ENCODE measurements around the gene FAM107B.

Gene FAM107B

DNA sequence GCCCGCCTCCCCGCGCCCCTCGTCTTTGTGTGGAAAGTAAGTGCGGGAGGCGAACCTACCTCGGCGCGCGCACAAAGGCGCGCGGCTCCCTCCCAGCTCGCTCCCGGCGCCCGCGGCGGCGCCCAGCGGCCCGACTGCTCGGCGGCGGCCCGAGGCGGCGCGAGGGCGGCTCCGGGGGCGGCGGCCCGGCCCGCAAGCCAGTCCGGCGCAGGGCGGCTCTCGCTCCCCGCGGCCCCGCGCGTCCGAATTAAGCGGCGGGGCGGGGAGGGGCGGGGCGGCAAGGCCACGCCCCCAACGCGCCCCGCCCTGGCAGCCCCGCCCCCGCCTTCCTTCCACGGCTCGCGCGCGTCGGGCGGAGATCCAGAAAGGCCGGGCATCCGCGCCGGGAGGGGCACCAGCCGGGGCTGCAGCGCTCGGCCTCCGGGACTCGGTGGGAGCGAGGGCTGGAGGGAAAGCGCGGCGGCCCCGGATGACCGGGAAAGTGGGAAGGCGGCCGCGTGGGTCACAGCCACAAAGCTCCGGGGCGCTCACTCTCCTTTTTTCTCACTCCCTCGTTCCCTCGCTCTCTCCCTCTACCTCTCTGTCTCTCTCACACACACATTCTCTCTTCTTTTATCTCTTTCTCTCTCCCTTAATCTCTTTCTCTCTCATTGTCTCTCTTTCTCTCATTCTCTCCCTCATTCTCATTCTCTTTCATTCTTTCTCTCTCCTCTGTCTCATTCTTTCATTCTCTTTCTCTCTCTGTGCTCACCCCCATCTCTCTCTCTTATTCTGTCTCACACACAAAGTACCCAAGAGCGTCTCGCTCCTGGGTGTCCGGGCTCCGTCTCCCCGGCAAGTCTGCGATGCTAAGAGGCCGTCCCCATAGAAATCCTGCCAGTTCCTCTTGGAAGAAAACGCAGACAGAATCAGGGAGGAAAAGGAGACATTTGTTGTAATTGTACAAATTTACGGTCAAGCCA, 170.2 kb downstream of the FAM107B start:
- Histone ChIP-seq H3K9ac (ENCODE audit: low read length) (peak overlapping the region; percentile 83), H3K4me1 (ENCODE audit: control insufficient read depth, insufficient read depth, low read length) (peaks cover 26% of the 10 kb centered on the region), H3K36me3 (ENCODE audit: control insufficient read depth, insufficient read depth, low read length, severe bottlenecking) (no peaks in the 10 kb centered on the region), H3K27me3 (replicated peaks; ENCODE audit: control insufficient read depth, insufficient read depth, low read length) (no peaks in the 10 kb centered on the region), H3K4me3 (ENCODE audit: low read length) (peak overlapping the region; percentile 86), H3K9me3 (ENCODE audit: control insufficient read depth, low read length) (no peaks in the 10 kb centered on the region)
- peak; percentile 97 for DNase-seq (ENCODE audit: low read depth)

DNA sequence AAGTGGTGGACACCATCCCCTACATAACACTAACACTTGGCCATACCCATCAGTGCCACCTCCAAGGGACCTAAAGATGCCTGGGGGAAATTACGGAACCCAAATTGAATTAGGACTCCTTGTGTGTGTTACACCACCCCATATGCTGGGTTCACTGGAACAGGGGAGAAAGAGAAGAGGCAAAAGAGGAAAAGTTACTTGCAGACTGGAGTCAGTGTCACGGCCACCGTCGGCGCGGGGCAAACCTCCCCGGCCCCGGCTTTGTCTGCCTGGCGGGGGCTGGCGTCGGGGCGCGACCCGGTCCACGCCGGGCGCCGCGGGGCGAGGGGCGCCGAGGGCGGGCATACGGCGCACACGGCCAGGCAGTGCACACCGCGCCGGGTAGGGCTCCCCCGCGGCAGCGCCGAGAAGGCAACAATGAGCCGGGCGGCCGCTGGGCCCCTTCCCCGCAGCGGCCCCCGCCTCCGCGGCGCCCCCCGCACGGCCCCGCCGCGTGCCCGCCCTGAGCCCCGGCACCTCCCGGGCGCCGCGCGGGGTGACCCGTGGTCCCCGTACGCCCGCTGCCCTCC, 171.1 kb downstream of the FAM107B start:
- peak overlapping the region; percentile 64 for H3K9ac ChIP-seq (ENCODE audit: low read length)
- H3K4me3 ChIP-seq (ENCODE audit: low read length), result peak overlapping the region; percentile 82
- peaks cover 26% of the 10 kb centered on the region for H3K4me1 ChIP-seq (ENCODE audit: control insufficient read depth, insufficient read depth, low read length)
- H3K9me3 ChIP-seq (ENCODE audit: control insufficient read depth, low read length), result no peaks in the 10 kb centered on the region
- H3K27me3 ChIP-seq (replicated peaks; ENCODE audit: control insufficient read depth, insufficient read depth, low read length), result no peaks in the 10 kb centered on the region
- DNase-seq (ENCODE audit: low read depth), result peak; percentile 60
- no peaks in the 10 kb centered on the region for H3K36me3 ChIP-seq (ENCODE audit: control insufficient read depth, insufficient read depth, low read length, severe bottlenecking)

DNA sequence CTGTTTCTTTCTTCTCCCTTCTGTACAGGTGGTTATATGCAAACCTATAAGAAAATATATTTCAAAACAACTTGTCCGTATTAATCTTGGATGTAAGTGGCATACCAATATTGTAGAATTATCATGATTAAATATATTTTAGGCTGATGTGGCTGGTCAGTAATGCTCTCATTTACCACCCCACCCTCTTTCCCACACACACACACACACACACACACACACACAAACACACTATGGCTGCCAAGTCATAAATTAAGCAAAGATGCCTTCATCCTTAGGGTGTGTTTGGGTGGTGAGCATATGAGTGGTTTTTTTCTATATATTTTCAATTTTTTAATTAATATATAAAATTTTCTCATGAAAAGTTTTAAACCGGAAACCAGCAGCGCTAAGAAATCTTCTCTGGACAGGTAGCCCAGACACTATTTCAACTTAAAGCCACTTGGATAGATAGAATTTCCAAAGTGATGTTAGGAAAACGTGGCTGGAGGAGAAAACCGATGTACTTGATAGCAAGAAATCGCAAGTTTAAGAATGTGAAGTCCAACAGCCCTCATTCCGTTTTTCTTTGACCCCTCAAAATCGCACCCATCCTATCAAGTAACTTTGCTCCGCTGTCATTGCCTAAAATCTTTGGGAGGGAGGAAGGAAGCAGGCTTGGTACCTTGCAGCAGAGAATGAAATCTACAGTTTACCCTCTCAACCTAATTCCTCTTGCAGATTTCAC, 171.7 kb downstream of the FAM107B start:
- Histone ChIP-seq H3K36me3 (ENCODE audit: control insufficient read depth, insufficient read depth, low read length, severe bottlenecking) (no peaks in the 10 kb centered on the region), H3K4me3 (ENCODE audit: low read length) (peak overlapping the region; percentile 82), H3K9ac (ENCODE audit: low read length) (peak overlapping the region; percentile 64), H3K27me3 (replicated peaks; ENCODE audit: control insufficient read depth, insufficient read depth, low read length) (no peaks in the 10 kb centered on the region), H3K9me3 (ENCODE audit: control insufficient read depth, low read length) (no peaks in the 10 kb centered on the region), H3K4me1 (ENCODE audit: control insufficient read depth, insufficient read depth, low read length) (peaks cover 26% of the 10 kb centered on the region)
- DNase-seq (ENCODE audit: low read depth), result peak; percentile 47

DNA sequence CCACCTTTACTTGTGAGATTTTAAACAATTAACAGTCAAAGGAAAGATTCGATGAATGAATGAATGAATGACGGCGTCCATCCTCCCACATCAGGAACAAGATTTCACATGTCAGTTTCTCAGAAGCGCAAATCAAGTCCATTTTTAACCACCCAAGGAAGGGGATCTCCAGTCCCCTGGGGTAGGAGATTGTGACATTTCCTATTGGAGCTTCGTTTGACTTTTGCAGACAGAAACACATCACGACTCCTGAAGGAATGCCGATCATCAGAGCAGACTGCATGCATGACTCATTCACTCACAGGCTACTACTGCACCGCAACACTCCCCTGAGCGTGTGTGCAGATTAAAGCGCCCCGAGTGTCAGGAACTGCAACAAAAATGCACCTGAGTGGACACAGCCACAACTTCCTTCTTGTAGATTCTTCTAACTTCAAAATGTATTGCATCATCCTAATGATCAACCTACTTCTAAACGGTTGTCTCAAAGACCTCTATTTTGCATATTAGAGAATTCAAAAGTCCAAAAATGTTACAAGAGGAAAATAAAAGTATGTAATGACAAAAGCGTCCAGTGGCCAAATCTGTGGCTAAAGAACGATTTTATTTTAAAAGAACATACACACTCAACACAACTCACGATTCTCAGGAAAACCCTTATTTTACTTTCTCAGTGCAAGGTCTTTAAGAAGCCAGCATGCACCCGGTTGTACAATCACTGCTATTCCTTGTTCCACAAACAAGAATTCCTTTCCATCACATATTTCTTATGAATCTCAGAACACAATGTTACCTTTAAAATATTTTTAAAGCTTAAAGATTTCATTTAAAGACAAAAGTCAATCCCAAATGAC, 172.6 kb downstream of the FAM107B start:
- Histone ChIP-seq H3K4me3 (ENCODE audit: low read length) (no peak overlapping the region), H3K9ac (ENCODE audit: low read length) (no peak overlapping the region), H3K9me3 (ENCODE audit: control insufficient read depth, low read length) (no peaks in the 10 kb centered on the region), H3K36me3 (ENCODE audit: control insufficient read depth, insufficient read depth, low read length, severe bottlenecking) (no peaks in the 10 kb centered on the region), H3K27me3 (replicated peaks; ENCODE audit: control insufficient read depth, insufficient read depth, low read length) (no peaks in the 10 kb centered on the region), H3K4me1 (ENCODE audit: control insufficient read depth, insufficient read depth, low read length) (peaks cover 26% of the 10 kb centered on the region)
- peak; percentile 88 for DNase-seq (ENCODE audit: low read depth)

DNA sequence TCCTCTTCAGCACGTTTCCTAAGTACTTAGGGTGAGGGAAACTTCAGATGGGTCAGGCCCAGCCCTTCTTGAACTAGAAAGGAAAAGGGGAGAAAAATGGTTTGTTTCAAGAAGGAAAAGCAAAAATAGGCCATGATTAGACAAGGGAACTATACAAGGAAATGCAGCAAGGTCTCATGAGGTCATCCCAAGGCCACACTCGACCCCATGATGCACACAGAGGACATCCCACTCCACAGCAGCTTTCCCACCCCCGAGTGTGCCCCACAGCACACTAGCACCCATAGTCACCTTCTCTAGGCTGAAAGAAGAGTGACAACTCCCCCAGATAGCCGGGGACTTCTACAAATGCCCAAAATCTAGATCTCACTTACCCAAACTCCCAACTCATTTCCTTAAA, 173.4 kb downstream of the FAM107B start:
- no peaks in the 10 kb centered on the region for H3K27me3 ChIP-seq (replicated peaks; ENCODE audit: control insufficient read depth, insufficient read depth, low read length)
- no peak for DNase-seq (ENCODE audit: low read depth)
- H3K36me3 ChIP-seq (ENCODE audit: control insufficient read depth, insufficient read depth, low read length, severe bottlenecking), result no peaks in the 10 kb centered on the region
- no peak overlapping the region for H3K4me3 ChIP-seq (ENCODE audit: low read length)
- peaks cover 26% of the 10 kb centered on the region for H3K4me1 ChIP-seq (ENCODE audit: control insufficient read depth, insufficient read depth, low read length)
- H3K9ac ChIP-seq (ENCODE audit: low read length), result no peak overlapping the region
- H3K9me3 ChIP-seq (ENCODE audit: control insufficient read depth, low read length), result no peaks in the 10 kb centered on the region

DNA sequence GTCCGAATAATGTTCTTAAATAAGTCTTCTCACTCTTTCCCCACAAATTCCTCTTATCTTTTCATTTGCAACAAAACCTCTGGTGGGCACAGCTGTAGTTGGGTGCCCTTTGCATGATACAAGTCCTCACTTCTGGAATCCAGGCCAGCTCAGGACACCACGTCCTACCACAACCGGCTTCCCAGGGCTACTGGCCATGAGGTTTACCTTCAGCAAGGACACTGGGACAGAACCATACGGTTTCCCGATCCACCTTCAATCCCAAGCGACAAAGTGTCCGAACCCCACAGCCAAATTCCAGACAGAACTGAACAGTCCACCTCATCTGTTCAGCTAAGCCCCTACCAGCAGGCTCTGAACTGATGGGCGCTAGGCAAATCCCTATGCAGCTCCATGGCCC, 174.6 kb downstream of the FAM107B start:
- H3K4me3 ChIP-seq (ENCODE audit: low read length), result no peak overlapping the region
- peaks cover 19% of the 10 kb centered on the region for H3K4me1 ChIP-seq (ENCODE audit: control insufficient read depth, insufficient read depth, low read length)
- DNase-seq (ENCODE audit: low read depth), result no peak
- no peaks in the 10 kb centered on the region for H3K27me3 ChIP-seq (replicated peaks; ENCODE audit: control insufficient read depth, insufficient read depth, low read length)
- H3K9me3 ChIP-seq (ENCODE audit: control insufficient read depth, low read length), result no peaks in the 10 kb centered on the region
- H3K36me3 ChIP-seq (ENCODE audit: control insufficient read depth, insufficient read depth, low read length, severe bottlenecking), result no peaks in the 10 kb centered on the region
- no peak overlapping the region for H3K9ac ChIP-seq (ENCODE audit: low read length)

DNA sequence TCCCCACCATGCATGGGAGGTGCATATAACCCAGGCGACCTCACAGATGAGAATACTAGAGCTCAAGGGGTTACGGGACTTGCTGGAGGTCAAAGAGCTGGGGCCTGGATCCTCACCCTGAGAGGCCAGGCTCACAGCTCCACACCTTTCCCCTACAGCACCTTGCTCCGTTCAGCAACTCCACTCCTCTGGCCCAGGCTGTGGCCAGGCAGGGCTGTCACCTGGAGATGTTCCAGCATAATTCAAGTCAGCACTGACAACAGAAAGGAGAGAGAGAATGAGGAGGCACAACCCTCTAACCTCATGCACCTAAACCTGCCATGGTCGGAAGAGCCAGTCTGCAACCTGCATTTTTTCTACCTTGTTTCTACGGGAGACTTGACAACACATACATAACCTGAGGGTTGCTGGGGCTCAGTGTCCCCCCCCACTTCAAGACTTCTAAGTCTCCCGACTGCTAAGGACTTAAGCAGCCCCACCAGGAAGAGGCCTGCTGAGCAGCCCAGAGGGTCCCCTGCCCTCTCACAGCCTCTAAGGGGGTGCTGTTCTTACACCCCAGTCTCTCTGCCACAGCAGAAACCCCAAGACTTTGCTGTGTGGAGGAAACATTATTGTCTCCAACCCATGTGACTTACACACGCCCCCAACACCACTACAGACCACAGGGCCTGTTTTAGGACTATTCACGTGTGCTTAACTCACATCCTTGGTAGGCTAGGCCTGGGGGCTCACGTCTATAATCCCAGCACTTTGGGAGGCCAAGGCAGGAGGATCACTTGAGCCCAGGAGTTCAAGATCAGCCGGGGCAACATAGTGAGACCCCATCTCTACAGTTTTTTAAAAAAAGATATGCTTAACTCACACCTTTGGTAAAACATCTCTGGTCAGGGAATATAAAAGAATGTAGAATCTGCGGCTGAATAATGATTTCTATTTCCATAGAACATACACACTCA, 175.6 kb downstream of the FAM107B start:
- Histone ChIP-seq H3K27me3 (replicated peaks; ENCODE audit: control insufficient read depth, insufficient read depth, low read length) (no peaks in the 10 kb centered on the region), H3K4me3 (ENCODE audit: low read length) (no peak overlapping the region), H3K4me1 (ENCODE audit: control insufficient read depth, insufficient read depth, low read length) (peaks cover 14% of the 10 kb centered on the region), H3K9ac (ENCODE audit: low read length) (no peak overlapping the region), H3K36me3 (ENCODE audit: control insufficient read depth, insufficient read depth, low read length, severe bottlenecking) (no peaks in the 10 kb centered on the region), H3K9me3 (ENCODE audit: control insufficient read depth, low read length) (no peaks in the 10 kb centered on the region)
- no peak for DNase-seq (ENCODE audit: low read depth)

DNA sequence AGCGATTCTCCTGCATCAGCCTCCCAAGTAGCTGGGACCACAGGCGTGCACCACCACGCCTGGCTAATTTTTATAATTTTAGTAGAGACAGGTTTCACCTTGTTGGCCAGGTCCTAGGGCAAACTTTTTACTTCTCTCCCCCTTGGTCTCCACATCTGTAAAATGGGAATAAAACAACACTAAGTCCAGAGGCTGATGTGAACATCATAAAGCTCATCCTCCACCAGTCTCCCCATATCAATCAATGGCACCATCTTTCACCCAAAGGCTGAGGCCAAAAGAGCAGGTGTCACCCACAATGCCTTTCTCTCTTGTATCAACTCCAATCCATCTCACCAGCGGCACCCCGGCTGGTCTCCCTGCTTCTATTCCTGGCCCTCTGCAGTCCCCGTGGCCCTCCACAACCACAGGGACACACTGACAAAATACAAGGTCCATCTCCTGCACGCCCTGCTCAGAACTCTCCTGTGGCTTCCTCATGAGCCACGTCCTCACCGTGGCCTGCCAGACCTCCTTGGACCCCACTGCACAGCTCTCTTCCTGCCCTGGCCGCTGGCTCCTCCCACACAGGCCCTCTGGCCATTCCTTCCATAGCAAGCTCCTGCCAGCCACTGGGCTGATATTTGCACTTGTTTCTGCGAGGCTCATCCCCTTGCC, 179.0 kb downstream of the FAM107B start:
- no peaks in the 10 kb centered on the region for H3K36me3 ChIP-seq (ENCODE audit: control insufficient read depth, insufficient read depth, low read length, severe bottlenecking)
- no peaks in the 10 kb centered on the region for H3K9me3 ChIP-seq (ENCODE audit: control insufficient read depth, low read length)

DNA sequence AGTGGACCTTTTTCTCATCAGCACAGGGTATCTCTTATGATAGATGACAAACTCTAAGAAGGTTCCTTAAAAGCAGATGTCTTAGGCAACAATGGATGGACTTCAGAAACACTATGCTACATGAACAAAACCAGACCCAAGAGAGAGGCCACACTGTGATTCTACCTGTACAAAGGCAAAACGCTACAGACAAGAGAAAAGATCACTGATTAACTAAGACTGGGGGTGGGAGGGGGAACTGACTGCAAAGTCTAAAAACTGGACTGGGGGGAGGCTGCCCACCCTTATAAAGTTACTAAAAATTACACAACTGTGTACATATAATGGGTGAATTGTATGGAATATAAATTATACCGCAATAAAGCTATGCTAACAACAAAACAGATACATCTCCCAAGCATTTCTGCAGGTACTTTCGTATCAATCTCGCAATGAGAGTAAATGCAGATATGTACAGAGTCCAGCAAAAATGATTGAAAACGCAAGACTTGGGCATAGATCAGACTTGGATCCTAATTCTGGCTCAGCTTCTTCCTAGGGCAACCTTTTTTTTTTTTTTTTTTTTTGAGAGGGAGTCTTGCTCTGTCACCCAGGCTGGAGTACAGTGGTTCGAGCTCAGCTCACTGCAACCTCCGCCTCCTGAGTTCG, 179.7 kb downstream of the FAM107B start:
- H3K9me3 ChIP-seq (ENCODE audit: control insufficient read depth, low read length), result no peaks in the 10 kb centered on the region
- H3K4me1 ChIP-seq (ENCODE audit: control insufficient read depth, insufficient read depth, low read length), result no peaks in the 10 kb centered on the region
- no peaks in the 10 kb centered on the region for H3K36me3 ChIP-seq (ENCODE audit: control insufficient read depth, insufficient read depth, low read length, severe bottlenecking)
- DNase-seq (ENCODE audit: low read depth), result no peak
- no peak overlapping the region for H3K9ac ChIP-seq (ENCODE audit: low read length)
- no peaks in the 10 kb centered on the region for H3K27me3 ChIP-seq (replicated peaks; ENCODE audit: control insufficient read depth, insufficient read depth, low read length)
- no peak overlapping the region for H3K4me3 ChIP-seq (ENCODE audit: low read length)

More for the DNA sequence above, 179.0 kb downstream of the FAM107B start:
- Histone ChIP-seq H3K4me3 (ENCODE audit: low read length) (no peak overlapping the region), H3K9ac (ENCODE audit: low read length) (no peak overlapping the region), H3K4me1 (ENCODE audit: control insufficient read depth, insufficient read depth, low read length) (no peaks in the 10 kb centered on the region), H3K27me3 (replicated peaks; ENCODE audit: control insufficient read depth, insufficient read depth, low read length) (no peaks in the 10 kb centered on the region)
- no peak for DNase-seq (ENCODE audit: low read depth)

Data from adipocyte (in vitro differentiated cells).